Kidney (tissue), 14 donors: ENCODE measurements around the gene ST6GALNAC4. TPM values are rescaled to one million over a fixed set of nuclear protein-coding genes. Genes with fewer than 3 reads are reported as not detected.

Experiments
- DNase-seq, 5 donors: peaks; one replicate each; pipeline ENCODE4 v3.0.0-alpha.2; 2013 to 2020
- FAIRE-seq: peaks from 2 replicates; lab custom pipeline; 2012; peaks lifted over from hg19 to GRCh38; lab: Jason Lieb, UNC
- H3K27ac ChIP-seq, 2 donors: one replicate each; pipeline ENCODE4 v1.7.0; 2013; ENCODE audit warnings: low read depth in 2 of 2, low read length in 2 of 2, inconsistent platforms in 1 of 2
- H3K27me3 ChIP-seq: one replicate; pipeline ENCODE4 v1.7.1; 2013; ENCODE audit warnings: low read length, inconsistent platforms; ENCODE audit not compliant: control insufficient read depth, insufficient read depth
- H3K36me3 ChIP-seq, 3 donors: one replicate each; pipeline versions ENCODE4 v1.7.0 to v1.7.1; 2013; ENCODE audit warnings: low read length in 3 of 3, control low read depth in 1 of 3, inconsistent platforms in 1 of 3; ENCODE audit not compliant: insufficient read depth in 3 of 3, control insufficient read depth in 2 of 3
- H3K4me1 ChIP-seq, 3 donors: one replicate each; pipeline versions ENCODE4 v1.7.0 to v1.7.1; 2013; ENCODE audit warnings: low read length in 3 of 3, inconsistent platforms in 1 of 3, low read depth in 1 of 3; ENCODE audit not compliant: control insufficient read depth in 2 of 3, insufficient read depth in 2 of 3
- H3K4me3 ChIP-seq, 3 donors: one replicate each; pipeline versions ENCODE4 v1.7.0 to v1.8.1; 2013; ENCODE audit warnings: low read length in 3 of 3, control low read depth in 1 of 3, inconsistent platforms in 1 of 3
- H3K9ac ChIP-seq, 3 donors: one replicate each; pipeline versions ENCODE4 v1.7.0 to v1.7.1; 2013; ENCODE audit warnings: low read length in 3 of 3, control low read depth in 1 of 3, inconsistent platforms in 1 of 3
- H3K9me3 ChIP-seq, 3 donors: one replicate each; pipeline versions ENCODE4 v1.7.0 to v1.7.1; 2013; ENCODE audit warnings: low read length in 3 of 3, control low read depth in 1 of 3, inconsistent platforms in 1 of 3; ENCODE audit not compliant: control insufficient read depth in 2 of 3, insufficient read depth in 1 of 3
- intact Hi-C: fragments of 100-400 bp; cut with DNase I; formaldehyde crosslinking; loops from one replicate; pipeline ENCODE4 v1.11.1; 2022
- polyA plus RNA-seq: library from polyadenylated mRNA; stranded (reverse); fragments of 350-450 nt; fragmentation: Illumina TruSeq; extraction: RNeasy Lipid Tissue Mini Kit (QIAGEN cat#74804); gene quantifications from one replicate; pipeline ENCODE4 v1.2.3, GENCODE V29; 2014; ENCODE audit warnings: low read depth, low replicate concordance; ENCODE audit not compliant: insufficient read depth
- total RNA-seq: library from RNA; stranded (reverse); fragmentation: NEBNext Ultra II Directional; extraction: Animal tissue kit (Norgen Biotek cat#: 25700); gene quantifications from one replicate; pipeline ENCODE4 v1.2.1, GENCODE V29; 2021
- TF ChIP-seq, protein P1 (sequence below): IDR thresholded peaks from 3 replicates; pipeline ENCODE4 v1.5.1; 2012; ENCODE audit warnings: mild to moderate bottlenecking, moderate library complexity, borderline replicate concordance; ENCODE audit not compliant: insufficient read depth; ENCODE audit errors: extremely low read depth
- donor health status: control.
- donor health status: control.
- donor health status: control.
- donor health status: control.
- donor health status: control.
- donor health status: DM: yes; HTN: yes; CAD: no.
- donor health status: Normal renal cell carcinoma (clear cell type).

ST6GALNAC4 gene
- total and polyA plus RNA-seq, 2 donors from 2014 or later: 31.4 to 31.6 TPM

DNA sequence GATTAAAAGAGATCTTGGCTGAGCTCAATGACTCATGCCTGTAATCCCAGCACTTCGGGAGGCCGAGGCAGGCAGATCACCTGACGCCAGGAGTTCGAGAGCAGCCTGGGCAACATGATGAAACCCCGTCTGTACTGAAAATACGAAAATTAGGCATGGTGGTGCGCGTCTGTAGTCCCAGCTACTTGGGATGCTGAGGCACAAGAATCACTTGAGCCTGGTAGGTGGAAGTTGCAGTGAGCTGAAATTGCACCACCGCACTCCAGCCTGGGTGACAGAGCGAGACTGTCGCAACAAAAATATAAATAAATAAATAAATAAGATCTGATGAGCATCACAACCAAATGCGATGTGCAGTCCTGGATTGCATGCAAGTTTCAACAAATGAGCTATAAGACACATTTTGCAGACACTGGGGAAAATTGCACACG is 53.6 kb downstream of the ST6GALNAC4 start:
- Histone ChIP-seq H3K27me3 (no peaks in the 10 kb centered on the region), H3K36me3 (no peaks in the 10 kb centered on the region), H3K4me1 (peaks cover 2 to 35% (median 4%) of the 10 kb centered on the region in 3 donors), H3K9ac (no peak overlapping the region), H3K27ac (peak overlapping the region; percentile 76 to 90), H3K9me3 (no peaks in the 10 kb centered on the region), H3K4me3 (no peak overlapping the region)
- TF ChIP-seq, protein P1, sequence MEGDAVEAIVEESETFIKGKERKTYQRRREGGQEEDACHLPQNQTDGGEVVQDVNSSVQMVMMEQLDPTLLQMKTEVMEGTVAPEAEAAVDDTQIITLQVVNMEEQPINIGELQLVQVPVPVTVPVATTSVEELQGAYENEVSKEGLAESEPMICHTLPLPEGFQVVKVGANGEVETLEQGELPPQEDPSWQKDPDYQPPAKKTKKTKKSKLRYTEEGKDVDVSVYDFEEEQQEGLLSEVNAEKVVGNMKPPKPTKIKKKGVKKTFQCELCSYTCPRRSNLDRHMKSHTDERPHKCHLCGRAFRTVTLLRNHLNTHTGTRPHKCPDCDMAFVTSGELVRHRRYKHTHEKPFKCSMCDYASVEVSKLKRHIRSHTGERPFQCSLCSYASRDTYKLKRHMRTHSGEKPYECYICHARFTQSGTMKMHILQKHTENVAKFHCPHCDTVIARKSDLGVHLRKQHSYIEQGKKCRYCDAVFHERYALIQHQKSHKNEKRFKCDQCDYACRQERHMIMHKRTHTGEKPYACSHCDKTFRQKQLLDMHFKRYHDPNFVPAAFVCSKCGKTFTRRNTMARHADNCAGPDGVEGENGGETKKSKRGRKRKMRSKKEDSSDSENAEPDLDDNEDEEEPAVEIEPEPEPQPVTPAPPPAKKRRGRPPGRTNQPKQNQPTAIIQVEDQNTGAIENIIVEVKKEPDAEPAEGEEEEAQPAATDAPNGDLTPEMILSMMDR: no peak
- no peak for DNase-seq
- no peak for FAIRE-seq
- intact Hi-C loops: no loop called here

DNA sequence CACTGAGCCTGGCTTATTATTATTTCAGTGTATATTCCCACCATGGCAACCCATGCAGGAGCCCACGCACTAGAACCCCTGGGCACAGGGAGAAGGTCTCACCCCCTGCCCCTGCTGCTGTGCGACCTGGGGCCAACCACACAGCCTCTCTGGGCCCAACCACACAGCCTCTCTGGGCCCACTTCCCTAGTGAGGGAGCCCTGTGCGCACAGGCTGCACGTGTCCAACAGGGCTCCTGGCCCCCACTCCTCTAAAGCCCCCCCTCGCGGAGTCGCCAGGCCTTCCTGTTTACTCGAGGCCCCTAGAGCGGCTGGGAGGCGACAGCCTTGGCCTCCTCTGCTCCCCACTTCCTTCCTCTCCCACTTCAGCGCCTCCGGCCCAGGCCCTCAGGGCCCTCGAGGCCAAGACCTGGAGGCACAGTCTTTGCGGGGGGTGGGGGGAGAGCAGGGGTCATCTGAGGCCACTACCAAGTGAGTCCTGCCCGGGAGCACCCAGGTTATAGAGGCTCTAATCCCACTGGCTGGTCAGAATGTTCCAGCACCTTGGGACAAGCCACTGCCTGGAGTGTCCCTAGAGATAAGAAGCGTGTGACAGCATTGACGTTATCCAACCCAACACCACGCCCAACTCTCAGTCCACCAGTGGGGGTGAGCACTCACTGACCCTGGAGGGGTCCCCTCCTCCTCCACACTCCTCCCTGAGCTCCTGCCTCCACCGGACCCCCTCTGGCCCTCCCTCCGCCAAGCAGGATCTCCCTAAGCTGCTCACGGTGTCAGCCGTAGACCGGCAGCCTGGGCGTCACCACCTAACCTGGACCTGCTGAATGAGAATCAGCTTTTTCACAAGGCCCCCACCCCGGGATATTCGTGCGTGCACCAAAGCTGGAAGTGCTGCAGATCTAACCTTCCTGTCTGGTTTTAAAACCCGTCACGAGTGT is 54.5 kb downstream of the ST6GALNAC4 start:
- no peaks in the 10 kb centered on the region for H3K27me3 ChIP-seq
- no peak overlapping the region for H3K4me3 ChIP-seq
- TF ChIP-seq, protein P1: no peak
- no peak for FAIRE-seq
- peak overlapping the region; percentile 76 to 90 for H3K27ac ChIP-seq
- H3K9me3 ChIP-seq: no peaks in the 10 kb centered on the region
- H3K4me1 ChIP-seq: peaks cover 2 to 40% (median 4%) of the 10 kb centered on the region in 3 donors
- peak; percentile 58 to 94 (median 65) for DNase-seq
- H3K9ac ChIP-seq: peak overlapping the region in 1 of 3 donors; percentile 47
- intact Hi-C loops: no loop called here
- no peaks in the 10 kb centered on the region for H3K36me3 ChIP-seq

DNA sequence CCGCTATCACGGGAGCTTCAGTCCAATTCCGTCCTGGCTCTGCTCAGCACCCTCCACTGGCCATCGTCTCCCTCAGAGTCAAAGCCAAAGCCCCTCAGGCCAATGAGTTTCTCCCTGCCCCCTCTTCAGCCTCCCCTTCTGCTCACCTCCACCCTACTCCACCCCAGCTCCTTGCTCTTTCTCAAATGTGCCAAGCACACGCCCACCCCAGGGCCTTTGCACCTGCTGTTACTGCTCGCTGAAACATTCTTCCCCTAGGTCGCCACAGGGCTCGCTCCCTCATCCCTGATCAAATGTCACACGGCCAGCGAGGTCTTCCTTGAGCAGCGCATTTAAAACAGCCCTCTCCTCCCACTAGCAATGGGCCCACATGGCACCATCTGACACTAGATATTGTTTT is 56.1 kb downstream of the ST6GALNAC4 start:
- H3K9me3 ChIP-seq: no peaks in the 10 kb centered on the region
- no peak for FAIRE-seq
- intact Hi-C loops: no loop called here
- H3K27me3 ChIP-seq: no peaks in the 10 kb centered on the region
- no peak overlapping the region for H3K9ac ChIP-seq
- peaks cover under 1 to 50% (median 4%) of the 10 kb centered on the region in 3 donors for H3K4me1 ChIP-seq
- H3K27ac ChIP-seq: peak overlapping the region in 1 of 2 donors; percentile 11
- H3K36me3 ChIP-seq: no peaks in the 10 kb centered on the region
- H3K4me3 ChIP-seq: no peak overlapping the region
- TF ChIP-seq, protein P1: no peak
- DNase-seq: no peak
